T-helper 17 cell (primary cell): Measurements from ENCODE around the gene NXPH2. TPM values are rescaled to one million over a fixed set of nuclear protein-coding genes. Genes with fewer than 3 reads are reported as not detected.

Source experiments
- ATAC-seq: fragments of 150-1000 bp; cut with Tn5 transposase; 2 replicates; pipeline ENCODE4 v1.10.0; 2021; ENCODE audit warnings: mild to moderate bottlenecking, moderate library complexity
- DNase-seq, 3 donors: peaks; one replicate each; pipeline versions ENCODE4 v3.0.0 to v3.0.0-alpha.2; 2020 to 2021
- H3K9me3 ChIP-seq: one replicate; pipeline ENCODE4 v1.7.0; 2013; ENCODE audit warnings: low read length, mild to moderate bottlenecking; ENCODE audit not compliant: control insufficient read depth, poor library complexity, severe bottlenecking
- H3K27ac Mint-ChIP-seq: one replicate; pipeline ENCODE4 v1.8.0; 2022; ENCODE audit warnings: mild to moderate bottlenecking, moderate library complexity, mixed read lengths
- H3K27me3 Mint-ChIP-seq: one replicate; pipeline ENCODE4 v1.8.0; 2022; ENCODE audit warnings: mixed read lengths
- H3K36me3 Mint-ChIP-seq: one replicate; pipeline ENCODE4 v1.8.0; 2022; ENCODE audit warnings: low read depth, mixed read lengths
- H3K4me1 Mint-ChIP-seq: one replicate; pipeline ENCODE4 v1.8.0; 2022; ENCODE audit warnings: mild to moderate bottlenecking, mixed read lengths
- H3K4me3 Mint-ChIP-seq: one replicate; pipeline ENCODE4 v1.8.0; 2022; ENCODE audit warnings: mild to moderate bottlenecking, moderate library complexity, mixed read lengths
- total RNA-seq, 4 donors: library from RNA in 2 of 4; stranded (reverse) in 2 of 4; gene quantifications; one replicate each; pipeline ENCODE4 v1.2.3 and lab custom pipeline; 2022 to 2026

NXPH2 gene
- total RNA-seq, 2 donors from 2014 or later: not detected

DNA sequence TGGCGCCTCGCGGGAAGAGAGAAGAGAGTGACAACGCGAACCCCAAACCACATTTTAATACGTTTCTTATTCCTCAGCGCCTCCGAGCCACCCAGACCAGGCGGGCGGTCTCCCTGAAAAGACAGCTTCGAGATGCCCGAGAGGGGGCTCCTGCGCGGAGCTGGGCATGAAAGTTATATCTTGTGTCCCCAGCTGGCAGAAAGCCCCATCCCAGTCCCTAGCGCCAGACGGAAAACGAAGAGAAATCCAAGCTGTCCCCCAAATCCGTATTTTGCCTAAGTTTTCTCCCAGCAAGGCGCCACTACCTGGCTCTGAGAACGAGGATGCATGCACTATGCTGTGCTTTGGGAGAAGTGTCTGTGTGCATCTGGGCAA lies 797 bp downstream of the NXPH2 start:
- Mint-ChIP-seq H3K27me3 (peaks cover 50% of the 10 kb centered on the region), H3K27ac (no peak overlapping the region), H3K4me1 (peaks cover 12% of the 10 kb centered on the region)

GRCh38 chr2:138777996-138778395 lies 2.2 kb downstream of the NXPH2 start:
- no peak for DNase-seq
- Mint-ChIP-seq H3K36me3 (peaks cover 3% of the 10 kb centered on the region), H3K4me1 (peaks cover 8% of the 10 kb centered on the region), H3K4me3 (no peak overlapping the region), H3K27ac (no peak overlapping the region), H3K27me3 (peaks cover 42% of the 10 kb centered on the region)
- H3K9me3 ChIP-seq: no peaks in the 10 kb centered on the region
- no peak for ATAC-seq

More for the DNA sequence above, 797 bp downstream of the NXPH2 start:
- ATAC-seq: no peak
- DNase-seq: no peak
- no peak overlapping the region for H3K4me3 Mint-ChIP-seq
- peaks cover 6% of the 10 kb centered on the region for H3K36me3 Mint-ChIP-seq
- no peaks in the 10 kb centered on the region for H3K9me3 ChIP-seq

DNA sequence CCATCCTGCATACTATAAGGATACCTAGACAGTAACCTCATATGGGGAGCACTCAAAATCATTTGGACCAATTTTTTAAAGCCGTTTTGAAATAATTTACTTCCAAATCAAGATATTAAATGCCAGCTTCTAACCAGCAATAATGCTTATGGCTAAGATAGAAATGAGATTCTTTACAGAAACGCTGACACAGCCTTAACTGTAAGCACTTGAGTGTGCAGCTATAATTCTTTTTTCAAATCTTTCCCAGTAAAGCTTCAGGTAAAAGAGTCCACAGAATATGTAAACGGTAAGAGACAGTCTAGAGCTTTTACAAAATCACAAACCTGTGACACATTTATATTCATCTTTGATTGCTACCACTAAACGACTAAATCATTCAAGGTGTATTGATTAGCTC lies 4.5 kb downstream of the NXPH2 start:
- H3K9me3 ChIP-seq: no peaks in the 10 kb centered on the region
- H3K27me3 Mint-ChIP-seq: peaks cover 22% of the 10 kb centered on the region
- H3K36me3 Mint-ChIP-seq: peaks cover 3% of the 10 kb centered on the region
- H3K4me3 Mint-ChIP-seq: no peak overlapping the region
- H3K4me1 Mint-ChIP-seq: peaks cover 6% of the 10 kb centered on the region
- ATAC-seq (no peak), DNase-seq (no peak)
- H3K27ac Mint-ChIP-seq: no peak overlapping the region

DNA sequence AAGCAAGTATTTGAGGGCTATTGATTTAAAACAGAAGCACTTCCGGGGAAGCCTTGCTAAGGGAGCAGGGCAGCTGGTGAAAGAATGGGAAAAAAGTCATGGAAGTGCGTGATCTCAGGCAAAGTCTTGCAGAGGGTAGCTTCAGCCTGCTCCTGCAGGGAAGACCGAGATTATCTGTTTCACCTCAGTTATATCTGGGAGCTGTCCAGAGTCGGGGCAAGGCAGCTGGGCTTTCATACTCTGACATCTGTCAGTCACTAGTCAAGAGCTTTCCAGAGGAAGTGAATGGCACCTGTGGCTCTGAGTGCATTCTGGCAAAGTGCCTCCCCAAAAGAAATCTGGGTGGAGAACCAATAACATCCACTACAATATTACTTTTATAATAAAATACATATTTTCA lies 8.7 kb downstream of the NXPH2 start:
- ATAC-seq (no peak), DNase-seq (no peak)
- no peaks in the 10 kb centered on the region for H3K36me3 Mint-ChIP-seq
- no peaks in the 10 kb centered on the region for H3K9me3 ChIP-seq
- H3K27me3 Mint-ChIP-seq: peaks cover 22% of the 10 kb centered on the region
- no peaks in the 10 kb centered on the region for H3K4me1 Mint-ChIP-seq
- no peak overlapping the region for H3K4me3 Mint-ChIP-seq
- H3K27ac Mint-ChIP-seq: no peak overlapping the region

DNA sequence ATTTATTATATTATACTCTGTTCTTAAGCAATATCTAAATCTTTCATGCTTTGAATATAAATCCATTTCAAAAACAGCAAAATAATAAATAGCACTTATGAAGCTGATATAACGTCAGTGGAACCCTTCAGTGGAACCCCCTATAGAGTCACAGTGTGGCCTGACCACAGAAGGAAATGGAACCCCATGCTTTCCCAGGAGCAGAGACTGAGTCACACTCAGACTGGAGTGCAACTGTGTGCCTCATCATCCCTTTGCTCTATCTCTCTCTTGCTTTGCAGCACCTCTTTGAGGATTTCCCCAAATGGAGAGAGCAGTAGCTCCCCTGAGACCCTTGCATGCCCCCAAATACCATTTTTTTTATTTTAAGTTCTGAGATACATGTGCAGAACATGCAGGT lies 13.1 kb downstream of the NXPH2 start:
- Mint-ChIP-seq H3K4me1 (no peaks in the 10 kb centered on the region), H3K4me3 (no peak overlapping the region), H3K36me3 (no peaks in the 10 kb centered on the region), H3K27ac (no peak overlapping the region), H3K27me3 (peaks cover 26% of the 10 kb centered on the region)
- DNase-seq (no peak), ATAC-seq (no peak)
- H3K9me3 ChIP-seq: no peaks in the 10 kb centered on the region

- Mint-ChIP-seq H3K36me3 (no peaks in the 10 kb centered on the region), H3K4me3 (no peak overlapping the region), H3K27me3 (peaks cover 30% of the 10 kb centered on the region), H3K4me1 (no peaks in the 10 kb centered on the region), H3K27ac (no peak overlapping the region)
- ATAC-seq (no peak), DNase-seq (no peak)
- no peaks in the 10 kb centered on the region for H3K9me3 ChIP-seq
Measured at GRCh38 chr2:138766464-138766863, 13.7 kb downstream of the NXPH2 start.

- DNase-seq (no peak), ATAC-seq (no peak)
- H3K4me3 Mint-ChIP-seq: no peak overlapping the region
- no peaks in the 10 kb centered on the region for H3K4me1 Mint-ChIP-seq
- no peaks in the 10 kb centered on the region for H3K9me3 ChIP-seq
- H3K36me3 Mint-ChIP-seq: no peaks in the 10 kb centered on the region
- H3K27me3 Mint-ChIP-seq: peaks cover 25% of the 10 kb centered on the region
- no peak overlapping the region for H3K27ac Mint-ChIP-seq
Measured at GRCh38 chr2:138763971-138764370, 16.2 kb downstream of the NXPH2 start.

DNA sequence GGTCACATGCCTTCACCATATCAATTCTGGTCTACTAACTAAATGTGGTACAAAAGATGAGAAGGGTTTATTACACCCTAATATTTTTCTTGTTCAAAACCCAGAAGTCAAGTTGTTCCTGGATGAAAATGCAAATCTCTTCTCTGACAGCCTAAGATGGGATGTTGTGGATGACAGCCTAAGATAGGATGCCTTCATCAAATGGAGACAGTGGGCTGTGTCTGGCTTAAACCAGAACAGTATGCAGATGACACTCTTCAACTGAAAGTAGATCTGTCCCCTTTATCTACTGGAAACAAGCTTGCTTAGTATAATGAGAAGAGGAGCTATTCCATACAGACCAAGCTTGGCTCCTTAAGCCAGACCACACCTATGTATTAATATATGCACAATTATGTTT lies 17.7 kb downstream of the NXPH2 start:
- H3K9me3 ChIP-seq: no peaks in the 10 kb centered on the region
- no peak overlapping the region for H3K4me3 Mint-ChIP-seq
- no peak overlapping the region for H3K27ac Mint-ChIP-seq
- no peaks in the 10 kb centered on the region for H3K4me1 Mint-ChIP-seq
- no peaks in the 10 kb centered on the region for H3K36me3 Mint-ChIP-seq
- DNase-seq (no peak), ATAC-seq (no peak)
- peaks cover 15% of the 10 kb centered on the region for H3K27me3 Mint-ChIP-seq

- Mint-ChIP-seq H3K4me1 (no peaks in the 10 kb centered on the region), H3K27me3 (peaks cover 13% of the 10 kb centered on the region), H3K27ac (no peak overlapping the region), H3K4me3 (no peak overlapping the region), H3K36me3 (no peaks in the 10 kb centered on the region)
- H3K9me3 ChIP-seq: no peaks in the 10 kb centered on the region
- DNase-seq: no peak
- no peak for ATAC-seq
Measured at GRCh38 chr2:138760676-138761075, 19.5 kb downstream of the NXPH2 start.

DNA sequence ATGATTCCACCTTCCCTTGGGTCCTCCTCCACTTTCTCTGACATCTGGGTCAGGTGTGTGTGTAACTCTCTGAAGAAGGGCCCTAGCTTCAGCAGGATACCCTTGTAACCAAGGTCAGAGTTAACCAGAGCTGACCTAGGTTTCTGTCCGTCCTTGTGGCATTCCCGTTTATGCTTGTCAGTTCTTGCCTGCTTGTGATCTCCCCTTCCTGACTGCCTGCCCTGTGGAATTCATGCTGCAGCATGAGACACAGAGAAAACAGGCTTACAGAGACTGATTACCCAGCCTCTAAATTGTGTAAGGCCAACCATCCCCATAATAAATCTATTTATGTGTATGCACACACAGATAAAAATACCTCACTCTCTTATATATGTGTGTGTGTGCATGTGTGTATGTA lies 22.8 kb downstream of the NXPH2 start:
- no peak for ATAC-seq
- no peak overlapping the region for H3K27ac Mint-ChIP-seq
- no peaks in the 10 kb centered on the region for H3K9me3 ChIP-seq
- no peak overlapping the region for H3K4me3 Mint-ChIP-seq
- H3K4me1 Mint-ChIP-seq: no peaks in the 10 kb centered on the region
- no peaks in the 10 kb centered on the region for H3K36me3 Mint-ChIP-seq
- DNase-seq: no peak
- peaks cover 9% of the 10 kb centered on the region for H3K27me3 Mint-ChIP-seq

DNA sequence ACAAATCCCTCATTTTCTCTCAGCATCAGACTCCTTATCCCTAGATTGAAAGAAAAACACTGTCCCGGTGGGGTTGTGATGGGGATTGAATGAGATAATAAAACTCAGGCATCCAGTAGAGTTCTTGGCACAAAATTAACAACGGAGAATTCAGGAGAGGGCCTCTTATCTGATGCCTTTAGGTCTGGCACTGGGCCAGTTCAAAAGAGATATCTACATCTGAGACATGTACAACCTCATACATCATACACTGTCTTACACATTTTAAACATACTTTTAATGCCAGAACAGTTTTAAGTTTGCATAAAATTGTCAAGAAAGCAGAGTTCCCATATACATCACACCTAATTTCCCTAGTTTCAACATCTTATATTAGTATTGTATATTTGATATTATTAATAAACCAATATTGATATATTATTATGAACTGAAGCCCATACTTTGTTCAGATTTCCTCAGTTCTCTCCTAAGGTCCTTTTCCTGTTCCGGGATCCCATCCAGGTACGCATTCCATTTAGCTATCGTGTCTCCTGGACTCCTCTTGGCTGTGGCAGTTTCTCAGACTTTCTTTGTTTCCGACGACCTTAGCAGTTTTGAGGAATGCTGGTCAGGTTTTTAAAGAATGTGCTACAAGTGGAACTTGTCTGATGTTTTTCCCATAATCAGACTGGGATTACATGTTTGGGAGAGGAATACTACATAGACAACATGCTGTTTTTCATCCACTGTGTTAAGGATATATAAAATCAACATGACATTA lies 27.8 kb downstream of the NXPH2 start:
- DNase-seq (no peak), ATAC-seq (no peak)
- Mint-ChIP-seq H3K27me3 (no peaks in the 10 kb centered on the region), H3K27ac (no peak overlapping the region), H3K4me3 (no peak overlapping the region), H3K36me3 (no peaks in the 10 kb centered on the region), H3K4me1 (no peaks in the 10 kb centered on the region)
- H3K9me3 ChIP-seq: no peaks in the 10 kb centered on the region

GRCh38 chr2:138744713-138745112 lies 35.5 kb downstream of the NXPH2 start:
- DNase-seq (no peak), ATAC-seq (no peak)
- H3K4me3 Mint-ChIP-seq: no peak overlapping the region
- H3K27ac Mint-ChIP-seq: no peak overlapping the region
- no peaks in the 10 kb centered on the region for H3K4me1 Mint-ChIP-seq
- H3K27me3 Mint-ChIP-seq: peaks cover 12% of the 10 kb centered on the region
- H3K9me3 ChIP-seq: no peaks in the 10 kb centered on the region
- no peaks in the 10 kb centered on the region for H3K36me3 Mint-ChIP-seq

- Mint-ChIP-seq H3K4me1 (no peaks in the 10 kb centered on the region), H3K36me3 (no peaks in the 10 kb centered on the region), H3K4me3 (no peak overlapping the region), H3K27ac (no peak overlapping the region), H3K27me3 (peaks cover 12% of the 10 kb centered on the region)
- ATAC-seq (no peak), DNase-seq (no peak)
- no peaks in the 10 kb centered on the region for H3K9me3 ChIP-seq
Measured at GRCh38 chr2:138742441-138743057, 37.6 kb downstream of the NXPH2 start.

- ATAC-seq (no peak), DNase-seq (no peak)
- Mint-ChIP-seq H3K27ac (no peak overlapping the region), H3K4me1 (no peaks in the 10 kb centered on the region), H3K27me3 (peaks cover 12% of the 10 kb centered on the region), H3K4me3 (no peak overlapping the region), H3K36me3 (no peaks in the 10 kb centered on the region)
- H3K9me3 ChIP-seq: no peaks in the 10 kb centered on the region
Measured at GRCh38 chr2:138741851-138742250, 38.3 kb downstream of the NXPH2 start.
